Panc1 (cell line): ENCODE data around the gene SDK1.

Experiments used
- CTCF ChIP-seq: fragments of 450-650 bp; IDR thresholded peaks from 2 replicates; pipeline ENCODE4 v1.5.1; 2017; ENCODE audit warnings: mild to moderate bottlenecking
- POLR2AphosphoS5 ChIP-seq: IDR thresholded peaks from 2 replicates; pipeline ENCODE4 v1.6.1; 2012; ENCODE audit warnings: mild to moderate bottlenecking, low read depth, low read length, moderate library complexity
- REST ChIP-seq, 2 experiments: IDR thresholded peaks; 2 replicates each; pipeline ENCODE4 v1.6.1; 2011 to 2012; ENCODE audit warnings: low read depth in 2 of 2, control low read depth in 1 of 2, low read length in 1 of 2, mild to moderate bottlenecking in 1 of 2, moderate library complexity in 1 of 2; ENCODE audit not compliant: insufficient read depth in 1 of 2
- SIN3A ChIP-seq: IDR thresholded peaks from 2 replicates; pipeline ENCODE4 v1.6.1; 2012; ENCODE audit warnings: low read depth, mild to moderate bottlenecking, low read length, moderate library complexity, borderline replicate concordance; ENCODE audit not compliant: insufficient read depth
- TCF7L2 ChIP-seq: IDR thresholded peaks from 2 replicates; pipeline ENCODE4 v1.6.1; 2011; ENCODE audit warnings: mild to moderate bottlenecking, low read depth, low read length, inconsistent platforms

DNA sequence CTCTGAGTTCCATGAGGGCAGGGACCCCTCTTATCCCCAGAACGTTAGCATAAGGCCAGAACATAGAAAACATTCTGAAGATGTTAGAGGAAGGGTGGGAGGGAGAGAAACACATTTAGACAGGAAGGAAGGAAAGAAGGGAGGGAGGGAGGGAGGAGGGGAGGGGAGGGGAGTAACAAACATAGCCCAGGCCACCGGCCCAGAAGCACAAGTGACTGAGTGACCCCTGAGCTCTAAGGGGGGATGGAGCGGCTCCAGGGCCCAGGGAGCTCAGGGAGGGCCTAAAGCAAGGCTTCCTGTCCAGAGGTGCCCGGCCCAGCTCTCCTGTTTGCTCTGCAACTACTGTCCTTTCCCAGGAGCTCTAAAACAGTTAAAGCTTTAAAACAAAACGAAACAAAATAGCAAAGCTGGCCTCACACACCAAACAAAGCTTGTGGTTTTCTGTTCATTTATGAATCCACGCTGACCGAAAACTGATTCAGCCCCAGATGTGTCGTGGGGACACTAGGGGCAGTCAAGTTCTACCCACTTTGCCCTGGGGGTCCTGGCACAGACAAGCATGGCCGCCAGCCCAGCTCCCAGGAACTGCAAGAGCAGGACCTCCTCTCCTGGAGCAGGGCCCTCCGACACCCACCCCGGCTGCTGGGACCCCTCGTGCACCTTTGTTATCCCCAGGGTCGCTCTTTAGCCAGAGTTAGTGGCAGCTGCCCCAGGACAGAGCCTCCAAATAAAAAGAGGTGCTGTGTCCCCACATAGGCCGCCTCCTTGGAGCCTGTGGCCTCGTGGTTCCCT lies 884.9 kb downstream of the SDK1 start:
- no peak for TF ChIP-seq CTCF
- no peak for TF ChIP-seq POLR2AphosphoS5
- TF ChIP-seq SIN3A: no peak
- no peak for TF ChIP-seq REST (IDR thresholded peaks at IDR 0.05; ENCODE audit: insufficient read depth in 1 of 2, low read depth in 2 of 2, low read length in 1 of 2)
- no peak for TF ChIP-seq TCF7L2
